Activated CD8-positive, alpha-beta memory T cell treated with anti-CD3 and anti-CD28 coated beads, Interleukin-2, amount 50 U/mL, for 1 hour (primary cell): ENCODE measurements around the gene PLD1.
"Not testable (repeated sequence)": the region's sequence is repeated elsewhere in the genome, so short reads cannot be mapped to it uniquely, and the experiment has no call there.

ENCODE experiments used
- DNase-seq: peaks from one replicate; pipeline ENCODE4 v3.0.0-alpha.2; 2020; ENCODE audit errors: extremely low read depth

Gene PLD1

GRCh38 chr3:171809861-171810628, at the start of gene PLD1:
Gene PLD1, minus strand, starts transcription at chr3:171810483. Its CDS starts 72,432 bp downstream, at chr3:171738051.
- DNase-seq = no peak

DNA sequence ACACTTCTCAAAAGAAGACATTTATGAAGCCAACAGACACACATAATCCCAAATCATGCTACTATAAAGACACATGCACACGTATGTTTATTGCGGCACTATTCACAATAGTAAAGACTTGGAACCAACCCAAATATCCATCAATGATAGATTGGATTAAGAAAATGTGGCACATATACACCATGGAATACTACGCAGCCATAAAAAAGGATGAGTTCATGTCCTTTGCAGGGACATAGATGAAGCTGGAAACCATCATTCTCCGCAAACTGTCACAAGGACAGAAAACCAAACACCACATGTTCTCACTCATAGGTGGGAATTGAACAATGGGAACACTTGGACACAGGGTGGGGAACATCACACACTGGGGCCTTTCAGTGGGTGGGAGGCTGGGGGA, 48.5 kb upstream of the PLD1 start:
- not testable (repeated sequence) for DNase-seq

DNA sequence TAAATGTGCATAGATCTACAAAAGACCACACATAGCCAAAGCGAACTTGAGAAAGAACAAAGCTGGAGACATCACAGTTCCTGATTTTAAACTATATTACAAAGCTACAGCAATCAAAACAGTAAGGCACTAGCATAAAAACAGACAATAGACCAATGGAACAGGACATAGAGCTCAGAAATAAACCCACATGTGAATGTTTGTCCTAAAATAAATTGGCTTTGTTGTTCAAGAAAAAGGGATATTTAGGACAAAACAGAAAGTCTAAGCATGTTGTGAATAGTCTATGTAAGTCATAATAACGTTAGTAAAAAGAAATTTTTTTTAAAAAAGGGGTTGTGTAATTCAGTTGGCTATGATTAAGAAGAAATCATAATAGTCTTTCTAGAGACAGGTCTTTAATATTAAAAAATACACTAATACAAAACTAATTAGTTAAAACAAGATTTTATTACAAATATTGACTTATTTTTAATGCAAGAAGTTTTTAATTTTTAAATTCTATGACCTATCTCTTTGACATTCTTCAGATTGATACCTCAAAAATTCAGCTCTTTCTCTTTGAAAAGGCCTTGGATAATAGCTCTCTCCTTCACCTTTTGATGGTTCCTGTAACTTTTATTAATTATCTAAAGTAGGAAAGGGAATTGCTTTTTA, 44.5 kb upstream of the PLD1 start:
- no peak for DNase-seq

GRCh38 chr3:171851660-171852058, 41.4 kb upstream of the PLD1 start:
- no peak for DNase-seq

DNA sequence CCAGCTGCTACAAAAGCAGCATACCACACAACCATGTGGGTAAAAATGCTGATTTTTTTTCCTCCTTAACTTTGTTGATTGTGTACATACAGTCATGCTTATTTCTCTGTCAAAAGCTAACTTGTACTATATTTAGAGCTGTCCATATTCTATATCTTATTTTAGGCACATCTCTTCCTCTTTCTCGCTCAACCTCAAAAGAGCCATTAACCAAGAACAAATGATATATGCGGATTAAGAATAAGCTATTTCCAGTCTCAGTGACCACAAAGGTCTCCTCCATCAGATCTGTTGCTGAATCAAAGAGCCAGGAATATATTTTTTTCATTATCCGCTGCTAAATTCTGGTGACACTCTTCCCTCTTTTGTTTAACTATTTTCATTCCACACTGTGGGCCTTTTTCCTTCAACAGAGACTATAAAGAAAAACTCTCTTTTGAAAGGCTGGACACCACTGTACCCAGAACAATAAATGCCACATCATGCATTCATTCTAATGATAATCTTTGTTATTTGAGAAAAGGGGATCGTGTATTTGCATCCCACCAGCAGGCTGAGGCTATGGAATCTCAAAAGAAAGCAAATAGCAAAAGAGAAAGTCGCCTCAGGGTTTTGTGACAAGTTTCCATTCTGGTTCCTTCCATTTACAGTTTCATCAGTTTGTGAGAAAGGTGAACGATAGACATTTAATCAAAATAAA, 40.8 kb upstream of the PLD1 start:
- DNase-seq = no peak

GRCh38 chr3:171850320-171850959, 40.2 kb upstream of the PLD1 start:
- no peak for DNase-seq

- no peak for DNase-seq
Measured at GRCh38 chr3:171849617-171850319, 39.5 kb upstream of the PLD1 start.

DNA sequence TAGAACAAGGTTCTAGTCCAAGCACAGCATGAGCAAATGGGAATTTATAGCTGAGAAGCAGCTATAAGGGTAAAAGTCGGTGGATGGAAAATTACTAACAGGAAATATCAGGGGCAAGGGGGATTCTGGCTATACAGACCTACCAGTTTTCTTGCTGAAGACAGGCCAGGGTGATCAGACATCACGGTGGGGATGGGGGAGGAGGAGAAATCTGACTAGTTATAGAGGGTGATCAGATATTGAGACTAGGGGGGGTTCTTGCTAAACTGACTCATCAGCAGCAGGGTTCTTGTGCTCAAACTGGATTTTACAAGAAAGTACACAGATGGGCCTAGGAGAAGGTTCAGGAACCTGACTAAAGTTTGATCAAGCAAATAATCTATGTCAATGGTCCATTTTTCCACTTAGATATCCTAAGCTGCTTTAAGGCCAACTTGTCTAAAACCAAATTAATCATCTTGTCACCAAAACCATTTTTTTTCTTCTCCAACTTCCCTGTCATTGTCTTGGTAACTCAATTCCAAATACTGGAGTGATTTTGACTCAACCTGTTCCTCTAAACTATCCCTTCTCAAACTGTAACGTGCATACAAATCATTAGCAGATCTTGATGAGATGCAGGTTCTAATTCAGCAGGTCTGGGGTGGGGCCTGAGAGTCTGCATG, 37.4 kb upstream of the PLD1 start:
- no peak for DNase-seq

- DNase-seq = no peak
Measured at GRCh38 chr3:171847133-171847532, 36.9 kb upstream of the PLD1 start.

DNA sequence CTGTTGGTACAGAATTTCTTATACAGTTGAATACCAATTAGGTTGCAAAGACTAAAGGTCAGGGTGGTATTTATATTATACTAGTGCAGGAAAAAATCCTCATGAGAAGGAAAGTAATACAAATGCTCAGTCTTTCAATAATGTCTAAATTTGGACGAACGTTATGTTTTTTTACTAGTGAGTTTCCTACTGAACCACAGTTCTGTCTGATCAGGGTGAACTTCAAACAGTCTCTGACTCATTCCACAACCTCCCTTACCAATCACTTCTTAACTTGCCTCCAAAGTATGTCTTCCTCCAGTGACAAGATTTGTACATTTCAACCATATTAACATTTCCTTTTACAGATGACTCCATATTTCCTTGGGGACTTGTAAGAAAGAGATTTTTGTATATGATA, 36.3 kb upstream of the PLD1 start:
- DNase-seq = no peak

DNA sequence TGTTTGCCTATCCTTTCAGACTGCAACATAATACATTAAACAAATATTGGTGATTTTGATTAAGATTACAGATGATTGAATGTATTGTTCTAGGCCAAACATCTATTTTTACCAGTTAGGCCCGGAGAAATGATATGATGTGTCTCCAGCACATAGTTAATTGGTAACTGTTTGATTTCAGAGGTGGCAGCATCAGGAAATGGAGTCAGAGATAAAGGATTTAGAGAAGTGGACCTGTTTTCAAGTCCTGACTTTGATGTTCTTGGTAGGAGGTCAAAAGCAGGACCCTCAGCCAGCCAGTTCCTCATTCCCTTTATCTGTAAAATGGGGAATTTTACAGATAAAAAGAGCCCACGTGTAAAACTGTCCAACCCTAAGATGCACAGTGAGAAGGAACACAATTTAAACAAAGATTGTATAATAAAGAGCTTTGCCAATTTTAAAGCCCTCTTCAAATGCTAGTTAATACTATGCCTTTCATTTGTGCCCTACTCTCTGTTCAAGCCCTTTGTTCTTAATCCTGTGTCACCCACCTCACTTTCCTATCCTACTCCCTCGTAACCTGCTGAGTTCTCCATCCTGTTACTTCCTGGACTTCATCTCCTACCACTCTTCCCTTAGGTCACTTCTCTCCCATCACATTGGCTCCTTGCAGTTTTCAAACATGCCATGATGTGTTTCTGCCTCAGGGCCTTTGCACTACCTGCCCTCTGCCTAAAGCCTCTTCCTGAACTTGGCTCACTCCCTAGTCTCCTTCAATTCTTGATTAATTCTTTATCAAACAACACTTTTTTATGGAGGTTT, 35.4 kb upstream of the PLD1 start:
- no peak for DNase-seq

DNA sequence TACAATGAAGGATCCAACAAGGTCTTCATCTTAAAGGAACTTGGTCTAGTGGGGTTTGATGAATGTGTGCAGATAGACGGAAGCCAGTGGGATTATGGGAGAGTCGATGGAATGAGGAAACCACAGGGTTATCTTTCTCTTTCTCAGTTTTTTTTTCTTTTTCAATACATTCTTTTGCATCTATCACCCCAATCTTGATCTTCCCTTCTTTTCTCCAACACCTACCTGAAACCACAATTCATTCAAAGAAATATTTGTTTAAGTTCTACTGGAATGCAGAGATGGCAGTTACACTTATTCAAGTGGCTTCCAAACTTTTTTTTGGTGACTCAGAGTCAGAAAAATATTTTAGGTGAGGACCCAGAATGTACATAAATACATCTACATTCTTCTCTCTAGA, 34.6 kb upstream of the PLD1 start:
- no peak for DNase-seq

DNA sequence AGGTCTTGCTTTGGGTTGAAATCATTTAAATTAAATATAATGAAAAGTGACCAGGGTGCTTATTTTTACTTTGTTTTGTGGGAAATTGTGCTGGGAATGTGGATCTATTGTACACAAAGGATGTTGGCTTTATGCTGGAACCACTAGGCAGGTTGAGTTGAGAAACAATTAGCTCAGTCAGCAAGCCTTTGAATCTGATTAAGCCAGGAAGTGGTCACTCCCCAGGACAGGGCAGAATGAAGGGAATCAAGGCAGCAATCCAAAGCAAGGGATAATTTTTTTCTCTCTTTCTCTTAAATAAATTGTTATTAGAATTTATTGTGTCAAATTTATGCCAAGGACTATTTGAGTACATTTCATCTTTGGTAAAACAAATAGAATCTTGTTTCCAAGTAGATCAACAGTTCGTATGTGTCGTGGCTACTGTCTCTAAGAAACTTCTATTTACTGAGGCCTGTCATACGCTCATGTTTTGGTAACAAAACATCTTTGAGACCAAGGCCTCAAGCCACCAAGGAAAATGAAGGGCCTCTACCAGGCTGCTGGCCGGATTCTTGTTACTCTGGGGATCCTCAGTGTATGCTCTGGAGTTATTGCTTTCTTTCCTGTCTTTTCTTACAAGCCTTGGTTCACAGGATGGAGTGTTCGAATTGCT, 32.7 kb upstream of the PLD1 start, which contains the start of gene TMEM212:
Gene TMEM212, plus strand, starts transcription at position 486 of the 655 bp plus-strand sequence. Its CDS starts 35 bp downstream, at position 521.
- DNase-seq = no peak

DNA sequence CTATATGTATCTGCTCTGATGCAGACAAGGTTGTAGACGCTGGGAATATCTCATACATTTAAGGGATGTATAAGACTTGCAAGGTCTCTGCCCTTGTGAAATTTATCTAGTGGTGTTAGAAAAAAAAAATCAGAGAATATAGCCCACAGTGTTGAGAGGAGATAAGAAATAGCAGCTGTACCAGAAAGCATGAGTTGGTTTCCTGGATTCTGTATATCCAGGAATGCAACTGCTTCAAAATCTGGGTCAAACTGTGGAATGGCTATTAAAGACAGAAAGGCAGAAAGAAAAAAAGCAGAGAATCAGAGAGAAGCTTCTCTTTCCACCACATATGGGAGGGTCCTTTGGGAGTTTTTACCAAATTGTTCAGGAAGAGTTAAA, 31.3 kb upstream of the PLD1 start:
- DNase-seq = no peak

GRCh38 chr3:171840811-171841619, 30.7 kb upstream of the PLD1 start:
- no peak for DNase-seq

- DNase-seq = no peak
Measured at GRCh38 chr3:171840445-171840810, 30.1 kb upstream of the PLD1 start.

DNA sequence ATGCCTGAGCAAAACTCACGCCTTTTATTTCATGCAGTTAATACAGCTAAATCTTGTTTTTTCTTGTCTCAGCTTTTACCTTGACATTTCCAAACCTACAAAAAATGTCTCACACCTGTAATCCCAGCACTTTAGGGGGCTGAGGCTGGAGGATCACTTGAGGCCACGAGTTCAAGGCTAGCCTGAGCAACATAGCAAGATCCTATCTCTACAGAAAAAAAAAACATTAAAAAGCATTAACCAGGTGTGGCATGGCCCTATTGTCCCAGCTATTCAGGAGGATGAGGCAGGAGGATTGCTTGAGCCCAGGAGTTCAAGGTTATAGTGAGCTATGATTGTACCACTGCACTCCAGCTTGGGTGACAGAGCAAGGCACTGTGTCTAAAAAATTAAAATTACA, 29.0 kb upstream of the PLD1 start:
- DNase-seq = no peak

DNA sequence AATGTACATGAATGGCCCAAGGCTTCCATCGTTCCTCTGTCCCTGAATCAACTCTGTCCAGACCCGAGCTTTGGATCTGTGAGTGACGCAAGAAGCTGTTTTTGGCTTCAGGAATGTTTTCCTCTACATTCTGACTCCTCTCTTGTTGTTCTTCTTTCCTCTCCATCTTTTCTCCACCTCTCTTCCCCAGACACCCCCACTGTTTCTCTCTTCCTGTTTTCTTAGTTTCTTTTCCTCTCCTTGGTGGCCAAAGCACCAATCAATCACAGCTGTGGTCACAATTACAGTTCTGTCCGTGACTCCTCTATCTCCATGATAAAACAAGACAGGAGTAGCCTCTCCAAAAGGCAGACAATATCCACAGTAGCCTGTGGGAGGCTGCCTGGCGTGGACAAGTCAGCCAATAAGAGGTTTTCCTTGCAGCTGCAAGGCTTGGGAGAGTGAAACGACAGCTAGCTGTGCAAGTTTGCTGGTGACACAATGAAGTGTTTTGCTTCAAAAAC, 28.0 kb upstream of the PLD1 start:
- no peak for DNase-seq

DNA sequence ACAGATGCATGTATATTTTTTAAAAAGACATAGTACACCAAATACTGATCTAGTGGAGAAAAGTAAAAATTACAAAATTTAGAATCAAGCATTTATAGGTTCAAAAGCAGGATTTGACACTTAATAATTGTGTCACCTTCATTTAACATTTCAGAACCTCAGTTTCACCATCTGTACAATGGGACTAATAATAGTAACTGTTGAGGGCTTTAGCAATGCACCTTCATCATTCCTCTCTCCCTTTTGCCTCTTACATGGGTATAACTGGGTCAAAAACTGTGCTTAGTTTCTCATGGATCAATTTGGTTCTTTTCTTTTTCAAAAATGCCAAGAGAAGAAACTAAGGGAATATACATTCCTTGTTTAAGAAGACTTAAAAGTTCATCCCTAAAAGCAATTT, 27.4 kb upstream of the PLD1 start:
- no peak for DNase-seq
